ENCODE data around the gene STK31. TPM values are rescaled to one million over a fixed set of nuclear protein-coding genes. Genes with fewer than 3 reads are reported as not detected.

Gene STK31
- total RNA-seq, 1 experiment from 2014 or later: 38.9 TPM

DNA sequence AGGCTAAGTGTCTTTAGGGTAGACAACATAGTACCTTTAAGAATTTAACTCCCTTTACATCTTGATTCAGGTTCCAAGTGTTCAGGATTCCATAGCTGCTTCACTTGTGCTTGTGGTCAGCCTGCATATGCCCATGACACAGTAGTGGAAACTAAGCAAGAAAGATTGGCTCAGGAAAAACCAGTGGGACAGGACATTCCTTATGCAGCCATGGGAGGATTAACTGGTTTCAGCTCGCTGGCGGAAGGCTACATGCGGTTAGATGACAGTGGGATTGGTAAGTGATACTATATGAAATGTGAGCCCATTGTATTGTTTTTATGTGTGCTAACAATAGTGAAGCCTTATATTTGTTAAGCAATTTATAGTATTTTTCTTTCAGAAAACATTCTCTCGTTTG is 18.7 kb upstream of the STK31 start:
- Mint-ChIP-seq H3K9me3 (ENCODE audit: unreplicated experiment) (no peaks in the 10 kb centered on the region), H3K36me3 (ENCODE audit: insufficient read depth, unreplicated experiment) (peaks cover 31% of the 10 kb centered on the region), H3K27ac (ENCODE audit: unreplicated experiment) (no peak overlapping the region), H3K4me3 (ENCODE audit: unreplicated experiment) (no peak overlapping the region), H3K4me1 (ENCODE audit: low read depth, unreplicated experiment) (no peaks in the 10 kb centered on the region), H3K27me3 (ENCODE audit: insufficient read depth, unreplicated experiment) (no peaks in the 10 kb centered on the region)
- no peaks in the 10 kb centered on the region for H3K4me1 ChIP-seq
- POLR2A ChIA-PET: no interaction called here
- CTCF ChIA-PET: interaction anchor here (0.5 kb wide), 1 partner anchor 14 kb away, joined by 3 read pairs; no protein-coding TSS in a partner anchor
- no peak for DNase-seq
- H3K9me3 ChIP-seq: no peaks in the 10 kb centered on the region
- H3K36me3 ChIP-seq (ENCODE audit: control insufficient read depth, insufficient read depth, low read length): no peaks in the 10 kb centered on the region; the same call in 1 of the 2 replicates
- no TSS peak for BruUV-seq (replicated peaks)
- TF ChIP-seq, protein P1, sequence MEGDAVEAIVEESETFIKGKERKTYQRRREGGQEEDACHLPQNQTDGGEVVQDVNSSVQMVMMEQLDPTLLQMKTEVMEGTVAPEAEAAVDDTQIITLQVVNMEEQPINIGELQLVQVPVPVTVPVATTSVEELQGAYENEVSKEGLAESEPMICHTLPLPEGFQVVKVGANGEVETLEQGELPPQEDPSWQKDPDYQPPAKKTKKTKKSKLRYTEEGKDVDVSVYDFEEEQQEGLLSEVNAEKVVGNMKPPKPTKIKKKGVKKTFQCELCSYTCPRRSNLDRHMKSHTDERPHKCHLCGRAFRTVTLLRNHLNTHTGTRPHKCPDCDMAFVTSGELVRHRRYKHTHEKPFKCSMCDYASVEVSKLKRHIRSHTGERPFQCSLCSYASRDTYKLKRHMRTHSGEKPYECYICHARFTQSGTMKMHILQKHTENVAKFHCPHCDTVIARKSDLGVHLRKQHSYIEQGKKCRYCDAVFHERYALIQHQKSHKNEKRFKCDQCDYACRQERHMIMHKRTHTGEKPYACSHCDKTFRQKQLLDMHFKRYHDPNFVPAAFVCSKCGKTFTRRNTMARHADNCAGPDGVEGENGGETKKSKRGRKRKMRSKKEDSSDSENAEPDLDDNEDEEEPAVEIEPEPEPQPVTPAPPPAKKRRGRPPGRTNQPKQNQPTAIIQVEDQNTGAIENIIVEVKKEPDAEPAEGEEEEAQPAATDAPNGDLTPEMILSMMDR (IDR thresholded peaks at IDR 0.05; ENCODE audit: insufficient read depth in 1 of 2, low read depth in 1 of 2, low read length in 1 of 2, severe bottlenecking in 1 of 2, unreplicated experiment in 1 of 2): no peak
- no peak overlapping the region for H3K4me3 ChIP-seq (ENCODE audit: low read depth, low read length)
- H3K27me3 ChIP-seq (replicated peaks; ENCODE audit: control insufficient read depth, insufficient read depth, low read length): no peaks in the 10 kb centered on the region
- intact Hi-C loops (cut with micrococcal nuclease; ENCODE audit: unreplicated experiment): no loop called here

DNA sequence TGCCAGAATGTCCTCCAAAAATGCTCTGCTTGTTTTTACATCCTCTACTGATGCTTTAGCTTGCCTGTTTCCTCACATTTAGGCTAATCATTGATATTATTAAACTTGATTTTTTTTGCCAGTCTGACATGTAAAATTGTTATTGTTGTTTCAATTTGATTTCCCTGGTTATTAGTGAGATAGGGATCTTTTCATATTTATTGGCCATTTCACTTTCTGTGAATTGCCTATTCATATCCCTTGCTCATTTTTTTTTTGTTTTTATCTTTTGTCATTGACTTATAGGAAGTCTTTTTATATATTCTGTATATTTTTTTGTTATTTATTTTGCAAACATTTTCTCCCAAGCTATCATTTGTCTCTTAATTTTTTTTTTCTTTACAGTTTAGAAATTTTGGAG is 16.8 kb upstream of the STK31 start:
- H3K9me3 Mint-ChIP-seq (ENCODE audit: unreplicated experiment): no peaks in the 10 kb centered on the region
- H3K36me3 Mint-ChIP-seq (ENCODE audit: insufficient read depth, unreplicated experiment): peaks cover 31% of the 10 kb centered on the region
- POLR2A ChIA-PET: no interaction called here
- CTCF ChIA-PET: no interaction called here
- no peak for DNase-seq
- TF ChIP-seq, protein P1 (IDR thresholded peaks at IDR 0.05; ENCODE audit: insufficient read depth in 1 of 2, low read depth in 1 of 2, low read length in 1 of 2, severe bottlenecking in 1 of 2, unreplicated experiment in 1 of 2): no peak
- BruUV-seq (replicated peaks): no TSS peak
- H3K27ac Mint-ChIP-seq (ENCODE audit: unreplicated experiment): no peak overlapping the region
- peaks cover 8% of the 10 kb centered on the region for H3K4me1 Mint-ChIP-seq (ENCODE audit: low read depth, unreplicated experiment)
- no peaks in the 10 kb centered on the region for H3K27me3 Mint-ChIP-seq (ENCODE audit: insufficient read depth, unreplicated experiment)
- H3K36me3 ChIP-seq (ENCODE audit: control insufficient read depth, insufficient read depth, low read length): no peaks in the 10 kb centered on the region; the same call in 1 of the 2 replicates
- no peaks in the 10 kb centered on the region for H3K27me3 ChIP-seq (replicated peaks; ENCODE audit: control insufficient read depth, insufficient read depth, low read length)
- no peaks in the 10 kb centered on the region for H3K9me3 ChIP-seq
- intact Hi-C loops (cut with micrococcal nuclease; ENCODE audit: unreplicated experiment): no loop called here
- no peak overlapping the region for H3K4me3 ChIP-seq (ENCODE audit: low read depth, low read length)
- H3K4me1 ChIP-seq: peaks cover 4% of the 10 kb centered on the region; the same call in 1 of the 2 replicates
- no peak overlapping the region for H3K4me3 Mint-ChIP-seq (ENCODE audit: unreplicated experiment)

DNA sequence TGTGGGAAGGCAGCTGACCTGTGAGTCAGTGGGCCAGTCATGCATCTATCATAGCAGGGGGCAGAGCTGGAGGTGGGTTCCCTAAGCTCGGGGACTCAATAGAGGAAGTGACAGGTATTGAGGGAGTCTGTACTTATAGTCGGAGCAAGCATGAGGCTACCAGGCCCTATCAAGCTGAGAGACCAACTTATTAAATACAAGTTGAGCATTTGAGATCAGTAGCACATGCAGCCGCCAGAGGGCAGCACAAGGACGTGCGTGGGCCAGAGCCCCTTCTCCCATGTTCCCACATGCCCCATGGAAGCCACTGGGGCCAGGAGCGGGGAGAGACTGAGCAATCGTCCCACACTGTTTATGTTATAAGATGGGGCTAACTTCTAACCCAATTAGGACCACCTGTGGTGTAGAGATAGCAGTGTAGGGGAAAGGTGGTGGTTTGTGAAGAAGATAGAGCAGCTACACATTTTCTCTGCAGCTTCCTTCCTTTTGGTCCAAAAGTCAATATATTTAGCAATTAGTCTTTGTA is 13.0 kb upstream of the STK31 start:
- CTCF ChIA-PET: interaction anchor here (0.6 to 3.0 kb wide), 11 partner anchors 10 to 1527 kb away, joined by 3 to 28 read pairs (median 3); partner anchors contain the start of genes FAM221A and STK31
- peaks cover 8% of the 10 kb centered on the region for H3K4me1 Mint-ChIP-seq (ENCODE audit: low read depth, unreplicated experiment)
- H3K36me3 Mint-ChIP-seq (ENCODE audit: insufficient read depth, unreplicated experiment): peaks cover 25% of the 10 kb centered on the region
- H3K4me1 ChIP-seq: peaks cover 4% of the 10 kb centered on the region; the same call in 1 of the 2 replicates
- no peaks in the 10 kb centered on the region for H3K9me3 Mint-ChIP-seq (ENCODE audit: unreplicated experiment)
- H3K4me3 Mint-ChIP-seq (ENCODE audit: unreplicated experiment): no peak overlapping the region
- DNase-seq: peak; percentile 81 to 82
- TF ChIP-seq, protein P1 (IDR thresholded peaks at IDR 0.05; ENCODE audit: insufficient read depth in 1 of 2, low read depth in 1 of 2, low read length in 1 of 2, severe bottlenecking in 1 of 2, unreplicated experiment in 1 of 2): peak; percentile 76 to 82
- H3K4me3 ChIP-seq (ENCODE audit: low read depth, low read length): no peak overlapping the region
- H3K27me3 ChIP-seq (replicated peaks; ENCODE audit: control insufficient read depth, insufficient read depth, low read length): no peaks in the 10 kb centered on the region
- H3K27me3 Mint-ChIP-seq (ENCODE audit: insufficient read depth, unreplicated experiment): no peaks in the 10 kb centered on the region
- no peaks in the 10 kb centered on the region for H3K9me3 ChIP-seq
- BruUV-seq (replicated peaks): no TSS peak
- intact Hi-C loops (cut with micrococcal nuclease; ENCODE audit: unreplicated experiment): loop anchor here (1.0 kb wide), 3 partner anchors 15 to 150 kb away; no protein-coding TSS in a partner anchor
- H3K36me3 ChIP-seq (ENCODE audit: control insufficient read depth, insufficient read depth, low read length): no peaks in the 10 kb centered on the region
- POLR2A ChIA-PET: interaction anchor here (0.6 to 0.7 kb wide), 2 partner anchors 10 to 13 kb away, joined by 4 to 5 read pairs; partner anchors contain the start of gene STK31
- peak overlapping the region; percentile 26 for H3K27ac Mint-ChIP-seq (ENCODE audit: unreplicated experiment)
